ENCODE results near the gene KRTAP9-3. TPM values are rescaled to one million over a fixed set of nuclear protein-coding genes. Genes with fewer than 3 reads are reported as not detected.
"Not testable (repeated sequence)": the region's sequence is repeated elsewhere in the genome, so short reads cannot be mapped to it uniquely, and the experiment has no call there.

Gene KRTAP9-3
- total RNA-seq, 1 donor from 2014 or later: not detected

GRCh38 chr17:41199421-41200078 is 32.7 kb upstream of the KRTAP9-3 start:
- TF ChIP-seq, protein P1, sequence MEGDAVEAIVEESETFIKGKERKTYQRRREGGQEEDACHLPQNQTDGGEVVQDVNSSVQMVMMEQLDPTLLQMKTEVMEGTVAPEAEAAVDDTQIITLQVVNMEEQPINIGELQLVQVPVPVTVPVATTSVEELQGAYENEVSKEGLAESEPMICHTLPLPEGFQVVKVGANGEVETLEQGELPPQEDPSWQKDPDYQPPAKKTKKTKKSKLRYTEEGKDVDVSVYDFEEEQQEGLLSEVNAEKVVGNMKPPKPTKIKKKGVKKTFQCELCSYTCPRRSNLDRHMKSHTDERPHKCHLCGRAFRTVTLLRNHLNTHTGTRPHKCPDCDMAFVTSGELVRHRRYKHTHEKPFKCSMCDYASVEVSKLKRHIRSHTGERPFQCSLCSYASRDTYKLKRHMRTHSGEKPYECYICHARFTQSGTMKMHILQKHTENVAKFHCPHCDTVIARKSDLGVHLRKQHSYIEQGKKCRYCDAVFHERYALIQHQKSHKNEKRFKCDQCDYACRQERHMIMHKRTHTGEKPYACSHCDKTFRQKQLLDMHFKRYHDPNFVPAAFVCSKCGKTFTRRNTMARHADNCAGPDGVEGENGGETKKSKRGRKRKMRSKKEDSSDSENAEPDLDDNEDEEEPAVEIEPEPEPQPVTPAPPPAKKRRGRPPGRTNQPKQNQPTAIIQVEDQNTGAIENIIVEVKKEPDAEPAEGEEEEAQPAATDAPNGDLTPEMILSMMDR (conservative IDR thresholded peaks at IDR 0.05; ENCODE audit: low read depth, low read length): no peak
- DNase-seq (ENCODE audit: low read depth): no peak
- H3K4me3 ChIP-seq (ENCODE audit: low read depth, low read length): no peak overlapping the region

- H3K4me3 ChIP-seq (ENCODE audit: low read depth, low read length): no peak overlapping the region
- TF ChIP-seq, protein P1 (conservative IDR thresholded peaks at IDR 0.05; ENCODE audit: low read depth, low read length): no peak
- peak; percentile 15 for DNase-seq (ENCODE audit: low read depth)
These were observed 20.3 kb upstream of the KRTAP9-3 start for GRCh38 chr17:41211845-41212466.

DNA sequence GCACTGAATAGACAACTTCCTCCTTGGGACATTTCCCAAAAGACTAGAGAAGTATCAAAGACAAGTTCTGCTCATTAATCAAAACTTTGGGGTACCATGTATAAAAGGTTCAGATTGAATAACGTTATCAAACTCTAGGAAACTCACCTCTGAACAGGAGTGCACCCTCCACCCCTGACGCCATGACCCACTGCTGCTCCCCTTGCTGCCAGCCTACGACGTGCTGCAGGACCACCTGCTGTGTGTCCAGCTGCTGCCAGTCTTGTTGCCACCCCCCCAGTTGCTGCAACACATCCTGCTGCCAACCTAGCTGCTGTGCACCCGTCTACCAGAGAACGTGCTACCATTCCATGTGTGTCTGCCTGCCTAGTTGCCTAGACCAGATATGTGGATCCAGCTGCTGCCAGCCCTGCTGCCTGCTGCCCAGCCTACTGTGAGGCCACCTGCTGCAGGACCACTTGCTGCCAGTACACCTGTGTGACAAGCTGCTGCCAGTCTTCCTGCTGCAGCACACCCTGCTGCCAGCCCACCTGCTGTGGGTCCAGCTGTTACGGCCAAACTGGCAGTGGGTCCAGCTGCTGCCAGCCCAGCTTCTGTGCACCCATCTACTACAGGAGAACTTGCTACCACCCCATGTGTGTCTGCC is 19.6 kb upstream of the KRTAP9-3 start:
- no peak overlapping the region for H3K4me3 ChIP-seq (ENCODE audit: low read depth, low read length)
- TF ChIP-seq, protein P1 (conservative IDR thresholded peaks at IDR 0.05; ENCODE audit: low read depth, low read length): no peak
- DNase-seq (ENCODE audit: low read depth): no peak

GRCh38 chr17:41215681-41216080 is 16.6 kb upstream of the KRTAP9-3 start:
- no peak overlapping the region for H3K4me3 ChIP-seq (ENCODE audit: low read depth, low read length)
- no peak for DNase-seq (ENCODE audit: low read depth)
- TF ChIP-seq, protein P1 (conservative IDR thresholded peaks at IDR 0.05; ENCODE audit: low read depth, low read length): no peak

GRCh38 chr17:41223821-41224220 is 8.4 kb upstream of the KRTAP9-3 start:
- TF ChIP-seq, protein P1 (conservative IDR thresholded peaks at IDR 0.05; ENCODE audit: low read depth, low read length): no peak
- DNase-seq (ENCODE audit: low read depth): no peak
- H3K4me3 ChIP-seq (ENCODE audit: low read depth, low read length): no peak overlapping the region

- no peak for DNase-seq (ENCODE audit: low read depth)
- TF ChIP-seq, protein P1 (conservative IDR thresholded peaks at IDR 0.05; ENCODE audit: low read depth, low read length): no peak
- H3K4me3 ChIP-seq (ENCODE audit: low read depth, low read length): no peak overlapping the region
These were observed 6.2 kb upstream of the KRTAP9-3 start for GRCh38 chr17:41226051-41226450.

GRCh38 chr17:41226598-41227095 is 5.6 kb upstream of the KRTAP9-3 start, which contains the start of gene KRTAP9-2:
TSS of gene KRTAP9-2 (plus strand) at chr17:41226648. CDS start at chr17:41226655, 7 bp downstream.
- H3K4me3 ChIP-seq (ENCODE audit: low read depth, low read length); DNase-seq (ENCODE audit: low read depth): not testable (repeated sequence)
